ENCODE data around the gene HNRNPA1. TPM values are rescaled to one million over a fixed set of nuclear protein-coding genes. Genes with fewer than 3 reads are reported as not detected.

Gene HNRNPA1
- total and polyA plus RNA-seq, 2 of the 4 experiments (the other 2 are of a cell fraction), result 747 to 1,409 TPM

GRCh38 chr12:54303640-54304039, 23.1 kb downstream of the HNRNPA1 start:
- Histone ChIP-seq H2AK9ac (replicated peaks; ENCODE audit: low read depth, low read length, poor library complexity) (no peak overlapping the region), H3K56ac (ENCODE audit: extremely low read depth, insufficient read depth, low read length) (no peak overlapping the region), H4K8ac (ENCODE audit: low read depth in 2 of 2, low read length in 2 of 2) (no peak overlapping the region), H3K23ac (ENCODE audit: low read depth, low read length) (no peak overlapping the region), H3K18ac (ENCODE audit: low read depth, low read length) (no peak overlapping the region), H4K91ac (ENCODE audit: insufficient read depth, low read depth, low read length) (no peak overlapping the region), H3K4me1 (ENCODE audit: control insufficient read depth, insufficient read depth, low read length) (peaks cover 9% of the 10 kb centered on the region), H2BK120ac (ENCODE audit: low read depth, low read length) (no peak overlapping the region), H3K9me1 (ENCODE audit: insufficient read depth, low read length) (0 out of 2 replicates have a peak, but pooled peaks cover 3% of the 10 kb centered on the region), H2AFZ (replicated peaks; ENCODE audit: low read length, poor library complexity) (no peak overlapping the region), H3K79me1 (ENCODE audit: low read depth in 1 of 2, low read length in 2 of 2) (no peaks in the 10 kb centered on the region), H3K14ac (replicated peaks; ENCODE audit: low read depth, low read length) (no peak overlapping the region), H3K27me3 (ENCODE audit: control insufficient read depth, insufficient read depth, low read length) (peaks cover 43% of the 10 kb centered on the region), H3K4ac (ENCODE audit: low read depth, low read length) (no peak overlapping the region), H3K9me3 (ENCODE audit: control insufficient read depth, insufficient read depth, low read length) (no peaks in the 10 kb centered on the region), H2BK5ac (ENCODE audit: low read depth, low read length, poor library complexity, severe bottlenecking) (no peak overlapping the region), H4K5ac (ENCODE audit: low read depth, low read length) (no peak overlapping the region), H2BK20ac (ENCODE audit: low read depth, low read length) (no peak overlapping the region), H3K9ac (ENCODE audit: low read depth, low read length) (no peak overlapping the region), H3K4me2 (ENCODE audit: low read depth, low read length) (no peak overlapping the region), H2BK15ac (ENCODE audit: low read depth, low read length) (no peak overlapping the region), H4K20me1 (ENCODE audit: insufficient read depth, low read length) (no peaks in the 10 kb centered on the region), H3K4me3 (ENCODE audit: insufficient read depth, low read depth, low read length) (no peak overlapping the region), H3K27ac (ENCODE audit: insufficient read depth, low read length) (no peak overlapping the region), H2AK5ac (ENCODE audit: low read depth, low read length) (no peak overlapping the region), H3K36me3 (ENCODE audit: control insufficient read depth, insufficient read depth, low read length) (no peaks in the 10 kb centered on the region)
- intact Hi-C loops (cut with micrococcal nuclease), result no loop called here
- in situ Hi-C loops (cut with MboI; ENCODE audit: low sequenced_read_pairs), result no loop called here
- ATAC-seq (ENCODE audit: low read depth) (no peak), DNase-seq (no peak)
- dilution Hi-C loops (cut with HindIII; ENCODE audit: low sequenced_read_pairs, unreplicated experiment), result no loop called here
- POLR2A ChIA-PET (ENCODE audit: unreplicated experiment), result interaction anchor here (0.6 kb wide), 2 partner anchors 13 to 325 kb away, joined by 3 to 4 read pairs; no protein-coding TSS in a partner anchor
- no TSS peak for BruUV-seq (replicated peaks)
- CTCF ChIA-PET, result no interaction called here
- TF ChIP-seq RCOR1 (IDR thresholded peaks at IDR 0.05; ENCODE audit: insufficient replicate concordance, low read length), result no peak
- no peak for TF ChIP-seq BHLHE40 (IDR thresholded peaks at IDR 0.05; ENCODE audit: low read depth, low read length)
- TF ChIP-seq CTCF (conservative IDR thresholded peaks at IDR 0.05; ENCODE audit: low read depth, low read length), result no peak
- no peak for TF ChIP-seq MXI1 (IDR thresholded peaks at IDR 0.05; ENCODE audit: borderline replicate concordance, low read depth, low read length)
- TF ChIP-seq CHD1 (IDR thresholded peaks at IDR 0.05; ENCODE audit: low read depth, low read length), result no peak
- TF ChIP-seq POLR2A (IDR thresholded peaks at IDR 0.05; ENCODE audit: low read depth, low read length), result no peak
- no peak for TF ChIP-seq NFE2L2 (IDR thresholded peaks at IDR 0.05; ENCODE audit: low read depth, low read length)
- no peak for TF ChIP-seq SMC3 (IDR thresholded peaks at IDR 0.05; ENCODE audit: low read depth, low read length)
- TF ChIP-seq MAFK (IDR thresholded peaks at IDR 0.05; ENCODE audit: low read depth, low read length), result no peak
- no peak for TF ChIP-seq FOS (IDR thresholded peaks at IDR 0.05; ENCODE audit: low read depth, low read length)
- TF ChIP-seq CEBPB (IDR thresholded peaks at IDR 0.05; ENCODE audit: low read depth, low read length), result no peak
- TF ChIP-seq RFX5 (IDR thresholded peaks at IDR 0.05; ENCODE audit: low read depth, low read length), result no peak
- no peak for TF ChIP-seq RAD21 (IDR thresholded peaks at IDR 0.05; ENCODE audit: low read length)
- no peak for TF ChIP-seq USF2 (IDR thresholded peaks at IDR 0.05; ENCODE audit: low read depth, low read length)
- TF ChIP-seq MAZ (IDR thresholded peaks at IDR 0.05; ENCODE audit: borderline replicate concordance, low read depth, low read length), result no peak

Measured in IMR-90 (cell line).